NCI-H1417 treated with DMSO at 0.1 percent for 48 hours (cell line): ENCODE measurements around the gene IPO5.

Experiments used
- DNase-seq: peaks from one replicate; lab custom pipeline; 2025; lab: John Stamatoyannopoulos, UW

IPO5 gene

GRCh38 chr13:98059276-98059675 lies 105.8 kb downstream of the IPO5 start:
- DNase-seq, result no peak

- DNase-seq, result no peak
Measured at GRCh38 chr13:98060282-98060681, 106.8 kb downstream of the IPO5 start.

GRCh38 chr13:98065468-98065867 lies 112.0 kb downstream of the IPO5 start:
- no peak for DNase-seq

GRCh38 chr13:98066636-98067035 lies 113.2 kb downstream of the IPO5 start:
- DNase-seq, result no peak

DNA sequence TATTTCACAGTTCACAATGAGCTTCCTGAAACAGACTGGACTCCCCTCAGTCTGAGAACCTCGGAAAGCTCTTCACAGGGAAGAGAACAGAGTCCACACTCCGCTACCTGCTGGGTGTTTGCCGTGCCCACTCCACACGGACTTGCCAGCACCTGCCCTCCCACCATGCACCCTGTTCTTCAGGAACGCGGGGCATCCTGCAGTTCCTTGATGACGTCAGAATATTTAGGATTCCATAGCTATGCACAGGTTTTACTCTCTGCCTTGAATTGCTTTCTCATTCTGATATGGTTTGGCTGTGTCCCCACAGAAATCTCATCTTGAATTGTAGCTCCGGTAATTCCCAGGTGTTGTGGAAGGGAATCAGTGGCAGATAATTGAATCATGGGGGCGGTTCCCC lies 115.0 kb downstream of the IPO5 start:
- DNase-seq, result no peak

- DNase-seq, result no peak
Measured at GRCh38 chr13:98069985-98070384, 116.5 kb downstream of the IPO5 start.

- no peak for DNase-seq
Measured at GRCh38 chr13:98071316-98071715, 117.8 kb downstream of the IPO5 start.

- no peak for DNase-seq
Measured at GRCh38 chr13:98072476-98072875, 119.0 kb downstream of the IPO5 start.
